ENCODE results near the gene COL4A6. TPM values are rescaled to one million over a fixed set of nuclear protein-coding genes. Genes with fewer than 3 reads are reported as not detected.

Gene COL4A6
- total and polyA plus RNA-seq, 4 donors = under 0.01 to 0.09 (median 0.07) TPM; not detected in 1

GRCh38 chrX:108178143-108178498 is 260.1 kb downstream of the COL4A6 start:
- Histone ChIP-seq H3K27me3 (ENCODE audit: control insufficient read depth in 4 of 4, insufficient read depth in 4 of 4, low read length in 3 of 4) (no peaks in the 10 kb centered on the region), H3K27ac (ENCODE audit: low read depth in 1 of 2, low read length in 2 of 2) (no peak overlapping the region), H3K4me1 (ENCODE audit: control insufficient read depth in 4 of 4, insufficient read depth in 4 of 4, low read length in 3 of 4) (no peaks in the 10 kb centered on the region), H3K9ac (ENCODE audit: low read depth in 1 of 2, low read length in 2 of 2) (no peak overlapping the region), H3K9me3 (ENCODE audit: control insufficient read depth in 4 of 4, low read length in 3 of 4) (no peaks in the 10 kb centered on the region), H3K36me3 (ENCODE audit: control insufficient read depth in 4 of 4, insufficient read depth in 3 of 4, low read depth in 1 of 4, low read length in 3 of 4) (no peaks in the 10 kb centered on the region), H3K4me3 (ENCODE audit: low read depth in 1 of 3, low read length in 3 of 3) (no peak overlapping the region)
- TF ChIP-seq MAX (IDR thresholded peaks at IDR 0.05) (no peak), SP1 (IDR thresholded peaks at IDR 0.05) (no peak), TAF1 (conservative IDR thresholded peaks at IDR 0.05) (no peak), FOXA1 (IDR thresholded peaks at IDR 0.05) (no peak), REST (IDR thresholded peaks at IDR 0.05) (no peak), ZBTB33 (IDR thresholded peaks at IDR 0.05) (no peak), YY1 (IDR thresholded peaks at IDR 0.05) (no peak), HNF4G (IDR thresholded peaks at IDR 0.05) (no peak)
- no peak for DNase-seq (ENCODE audit: low spot score)
- 81% methylated on average over 7 of the region's 7 CpGs for WGBS

- H3K4me1 ChIP-seq (ENCODE audit: control insufficient read depth in 4 of 4, insufficient read depth in 4 of 4, low read length in 3 of 4) = no peaks in the 10 kb centered on the region
- WGBS = 97% methylated on average over 8 of the region's 8 CpGs
- H3K36me3 ChIP-seq (ENCODE audit: control insufficient read depth in 4 of 4, insufficient read depth in 3 of 4, low read depth in 1 of 4, low read length in 3 of 4) = no peaks in the 10 kb centered on the region
- no peak overlapping the region for H3K4me3 ChIP-seq (ENCODE audit: low read depth in 1 of 3, low read length in 3 of 3)
- H3K27ac ChIP-seq (ENCODE audit: low read depth in 1 of 2, low read length in 2 of 2) = no peak overlapping the region
- no peak overlapping the region for H3K9ac ChIP-seq (ENCODE audit: low read depth in 1 of 2, low read length in 2 of 2)
- DNase-seq (ENCODE audit: low spot score) = no peak
- TF ChIP-seq RXRA (IDR thresholded peaks at IDR 0.05) (no peak), REST (IDR thresholded peaks at IDR 0.05) (no peak), ATF3 (IDR thresholded peaks at IDR 0.05) (no peak), SP1 (IDR thresholded peaks at IDR 0.05) (no peak), RAD21 (IDR thresholded peaks at IDR 0.05) (no peak)
- H3K27me3 ChIP-seq (ENCODE audit: control insufficient read depth in 4 of 4, insufficient read depth in 4 of 4, low read length in 3 of 4) = no peaks in the 10 kb centered on the region
- no peaks in the 10 kb centered on the region for H3K9me3 ChIP-seq (ENCODE audit: control insufficient read depth in 4 of 4, low read length in 3 of 4)
Measured at GRCh38 chrX:108177351-108178142, 260.7 kb downstream of the COL4A6 start.
